ENCODE measurements around the gene PDIA5. TPM values are rescaled to one million over a fixed set of nuclear protein-coding genes. Genes with fewer than 3 reads are reported as not detected.

PDIA5 gene
- total RNA-seq, 1 experiment from 2014 or later, result 24.3 TPM

GRCh38 chr3:123110976-123111615 lies 44.3 kb downstream of the PDIA5 start:
- Histone ChIP-seq H3K9ac (ENCODE audit: extremely low read depth, insufficient read length, low read length) (no peak overlapping the region), H4K20me1 (ENCODE audit: control insufficient read depth, insufficient read depth, insufficient read length) (no peaks in the 10 kb centered on the region), H3K23me2 (ENCODE audit: insufficient read length, low read depth, low read length, poor library complexity, severe bottlenecking) (no peaks in the 10 kb centered on the region), H2BK12ac (ENCODE audit: insufficient read length, low read depth, low read length) (no peak overlapping the region), H2BK15ac (ENCODE audit: low read depth, low read length) (no peak overlapping the region), H3T11ph (ENCODE audit: low read length) (no peak overlapping the region), H3K27ac (ENCODE audit: insufficient read length, low read depth, low read length) (no peak overlapping the region), H3K18ac (ENCODE audit: insufficient read length, low read depth, low read length) (no peak overlapping the region), H3K4me2 (ENCODE audit: insufficient read depth, insufficient read length, low read length) (no peak overlapping the region), H3K27me3 (ENCODE audit: insufficient read depth, low read length) (no peaks in the 10 kb centered on the region), H4K5ac (ENCODE audit: insufficient read length, low read depth, low read length) (no peak overlapping the region), H2AK5ac (ENCODE audit: insufficient read length, low read length) (no peak overlapping the region), H3K79me1 (ENCODE audit: insufficient read depth, low read depth, low read length, poor library complexity, severe bottlenecking) (no peaks in the 10 kb centered on the region), H2BK20ac (ENCODE audit: low read depth, low read length, poor library complexity, severe bottlenecking) (no peak overlapping the region), H2BK5ac (ENCODE audit: insufficient read length, low read length) (no peak overlapping the region), H2AFZ (ENCODE audit: low read length) (no peak overlapping the region), H3K56ac (ENCODE audit: insufficient read length, low read depth, low read length) (no peak overlapping the region), H3K79me2 (ENCODE audit: insufficient read depth, low read length) (no peaks in the 10 kb centered on the region), H3K23ac (ENCODE audit: insufficient read length, low read depth, low read length) (no peak overlapping the region), H3K4me1 (ENCODE audit: insufficient read depth, low read length) (no peaks in the 10 kb centered on the region), H4K8ac (replicated peaks; ENCODE audit: insufficient read length, low read depth, low read length) (no peak overlapping the region), H3K14ac (ENCODE audit: insufficient read depth, low read length) (no peak overlapping the region), H2BK120ac (ENCODE audit: low read depth, low read length, poor library complexity, severe bottlenecking) (no peak overlapping the region), H3K4ac (ENCODE audit: low read depth, low read length) (no peak overlapping the region), H4K91ac (ENCODE audit: insufficient read length, low read depth, low read length) (no peak overlapping the region), H3K9me3 (ENCODE audit: control insufficient read depth, low read depth, low read length) (no peaks in the 10 kb centered on the region)
- peaks cover 10 to 20% of the 10 kb centered on the region in 2 experiments for H3K4me1 Mint-ChIP-seq
- H3K4me3 Mint-ChIP-seq, result no peak overlapping the region; a peak in 2 of 5 replicates
- no peaks in the 10 kb centered on the region; a peak in 1 of 5 replicates for H3K9me3 Mint-ChIP-seq
- no CpG with 5 or more reads among the region's 11 CpGs for WGBS (ENCODE audit: extremely low coverage, insufficient read length, low lambda C conversion rate)
- H3K36me3 Mint-ChIP-seq (ENCODE audit: insufficient read depth in 1 of 3, low read depth in 3 of 3), result peaks cover 18 to 38% (median 23%) of the 10 kb centered on the region in 3 experiments
- H3K27ac Mint-ChIP-seq, result peak overlapping the region; percentile 42 to 82 (median 76); a peak in 4 of 7 replicates
- H3K27me3 Mint-ChIP-seq (ENCODE audit: low read depth), result no peaks in the 10 kb centered on the region
- no peak for DNase-seq
- no peak for TF ChIP-seq CTCF (conservative IDR thresholded peaks at IDR 0.05)

Measured in H9 (cell line).